GM19372 (cell line): ENCODE measurements around the gene LAMC3.
"Not testable (repeated sequence)": the region's sequence is repeated elsewhere in the genome, so short reads cannot be mapped to it uniquely, and the experiment has no call there.

Source experiments
- ATAC-seq: cut with Tn5 transposase; IDR thresholded peaks from one replicate; pipeline ENCODE4 v1.9.1; 2021; ENCODE audit warnings: mild to moderate bottlenecking, low read depth, moderate library complexity; ENCODE audit not compliant: unreplicated experiment

LAMC3 gene

GRCh38 chr9:131092548-131093440 is 83.8 kb downstream of the LAMC3 start:
- no peak for ATAC-seq

- ATAC-seq, result no peak
These were observed 85.0 kb downstream of the LAMC3 start for GRCh38 chr9:131094015-131094414.

GRCh38 chr9:131094622-131095021 is 85.6 kb downstream of the LAMC3 start:
- ATAC-seq, result no peak

DNA sequence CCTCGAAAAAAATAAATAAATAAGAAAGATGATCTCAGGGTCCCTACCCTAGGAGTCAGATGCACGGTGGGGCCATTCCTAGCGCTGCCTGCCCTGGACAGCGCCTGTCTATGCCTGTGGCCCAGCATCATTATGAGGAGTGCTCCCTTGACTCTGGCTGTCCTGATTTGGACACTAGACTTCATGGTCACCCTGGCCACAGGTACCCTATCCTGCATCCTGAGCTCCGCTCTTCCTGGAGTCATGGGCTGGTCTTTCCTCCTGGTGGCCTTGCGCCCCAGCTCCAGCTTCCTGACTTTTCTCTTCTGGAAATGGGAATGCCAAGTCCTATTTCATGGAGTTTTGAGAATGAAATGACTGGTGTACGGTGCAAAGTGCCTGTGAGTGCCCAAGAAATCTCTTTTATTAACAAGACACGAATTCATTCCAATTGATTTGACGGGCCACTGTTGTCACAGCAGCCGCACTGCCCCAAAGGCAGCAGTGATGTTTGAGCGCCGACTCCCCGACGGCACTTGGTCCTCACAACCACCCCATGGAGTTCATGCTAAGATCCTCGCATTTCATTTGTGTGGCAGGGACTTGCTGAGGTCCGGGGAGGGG is 86.8 kb downstream of the LAMC3 start:
- ATAC-seq, result no peak

- no peak for ATAC-seq
These were observed 87.5 kb downstream of the LAMC3 start, which contains the start of gene AIF1L for GRCh38 chr9:131096269-131097125. Gene AIF1L (plus strand): TSS chr9:131096531. CDS start chr9:131096630, 99 bp downstream.

- ATAC-seq, result no peak
These were observed 88.4 kb downstream of the LAMC3 start for GRCh38 chr9:131097126-131097947.

DNA sequence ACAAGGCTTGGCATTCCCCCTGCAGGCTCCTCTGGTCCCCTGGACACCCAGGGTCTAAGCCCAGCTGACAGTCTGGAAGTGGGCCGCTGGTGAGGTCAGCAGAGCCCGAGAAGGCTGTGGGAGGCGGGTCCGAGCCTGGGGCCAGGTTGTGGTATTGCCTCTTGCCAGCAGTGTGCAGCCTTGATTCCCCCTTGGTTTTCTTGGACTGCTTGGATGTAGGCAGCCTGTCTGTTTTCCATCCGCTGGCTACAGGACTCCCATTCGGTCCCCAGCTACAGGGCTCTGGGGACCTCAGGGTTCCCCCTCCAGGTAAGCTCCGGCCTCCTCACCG is 88.9 kb downstream of the LAMC3 start:
- no peak for ATAC-seq

DNA sequence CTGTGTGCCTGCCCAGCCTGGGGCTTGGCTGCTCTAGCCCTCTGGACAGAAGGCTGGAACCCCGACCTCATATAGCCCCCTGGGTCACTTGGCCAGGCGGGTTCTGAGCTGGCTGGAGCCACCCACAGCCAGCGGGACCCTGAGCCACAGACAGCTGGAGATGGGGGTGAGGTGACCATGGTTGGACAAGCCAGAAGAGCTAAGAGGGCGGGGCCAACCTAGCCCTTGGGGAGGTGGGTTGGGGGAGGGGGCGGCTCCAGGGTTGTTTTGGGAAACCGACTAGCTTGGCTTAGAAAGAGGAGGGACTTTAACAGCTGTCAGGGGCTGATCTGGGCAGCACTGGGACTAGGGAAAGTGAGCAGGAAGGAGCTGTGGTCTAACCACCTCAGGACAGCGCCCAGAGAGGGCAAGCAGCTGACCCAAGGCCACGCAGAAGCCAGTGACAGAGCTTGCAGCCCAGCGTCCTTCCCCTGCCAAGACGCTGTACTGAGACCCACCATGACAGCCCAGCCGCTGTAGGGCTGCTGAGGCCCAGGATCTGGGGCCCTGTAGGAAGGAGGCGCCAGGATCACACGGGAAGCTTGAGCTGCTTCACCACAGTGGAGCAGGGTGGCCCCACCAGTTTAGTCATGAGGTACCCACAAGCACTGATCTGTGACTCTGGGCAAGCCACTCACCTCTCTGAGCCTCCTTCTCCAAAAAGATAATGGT is 89.6 kb downstream of the LAMC3 start:
- ATAC-seq, result no peak

DNA sequence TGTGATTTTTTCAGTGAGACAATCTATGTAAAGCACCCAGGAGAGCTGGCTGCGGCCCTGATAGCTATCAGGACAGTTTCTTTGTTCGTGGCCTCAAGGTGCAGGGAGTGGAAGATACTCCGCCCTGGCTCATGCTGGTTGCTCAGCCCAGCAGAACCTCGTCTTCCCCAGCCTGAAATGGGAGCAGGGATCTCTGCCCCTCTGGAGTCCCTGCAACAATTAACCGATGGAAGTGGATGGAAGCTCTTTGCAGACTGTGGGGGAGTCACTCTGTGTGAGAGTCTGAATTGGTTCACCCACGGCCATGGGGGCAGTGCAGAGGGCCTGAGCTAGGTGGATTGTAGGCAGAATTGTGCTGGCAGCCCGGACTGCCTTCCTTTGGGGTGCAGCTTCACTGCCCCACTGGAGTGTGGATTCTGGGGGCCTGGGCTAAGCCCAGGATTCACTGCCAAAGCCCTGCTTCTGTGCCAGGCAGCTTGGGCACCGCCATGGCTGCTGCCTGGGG is 90.2 kb downstream of the LAMC3 start:
- no peak for ATAC-seq

GRCh38 chr9:131099845-131100244 is 90.9 kb downstream of the LAMC3 start:
- not testable (repeated sequence) for ATAC-seq

DNA sequence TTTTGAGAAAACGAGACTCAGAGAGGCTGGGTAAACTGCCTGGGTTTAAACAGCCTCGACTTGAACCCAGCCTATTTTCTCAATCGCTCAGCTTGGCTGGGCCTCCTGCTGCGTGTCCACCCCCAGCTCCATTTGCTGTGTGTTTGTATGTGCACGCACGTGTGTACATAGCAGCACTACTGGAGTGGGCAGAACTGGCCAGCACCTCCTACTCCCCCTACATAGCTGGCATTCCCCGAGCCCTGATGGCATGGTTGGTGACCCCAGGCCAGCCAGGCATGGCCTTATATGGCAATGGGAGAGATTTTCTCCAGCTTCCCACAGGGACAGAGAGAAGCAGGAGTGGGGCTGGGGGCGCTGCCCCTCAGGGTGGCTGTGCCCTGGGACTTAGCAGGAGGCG is 91.5 kb downstream of the LAMC3 start:
- no peak for ATAC-seq

DNA sequence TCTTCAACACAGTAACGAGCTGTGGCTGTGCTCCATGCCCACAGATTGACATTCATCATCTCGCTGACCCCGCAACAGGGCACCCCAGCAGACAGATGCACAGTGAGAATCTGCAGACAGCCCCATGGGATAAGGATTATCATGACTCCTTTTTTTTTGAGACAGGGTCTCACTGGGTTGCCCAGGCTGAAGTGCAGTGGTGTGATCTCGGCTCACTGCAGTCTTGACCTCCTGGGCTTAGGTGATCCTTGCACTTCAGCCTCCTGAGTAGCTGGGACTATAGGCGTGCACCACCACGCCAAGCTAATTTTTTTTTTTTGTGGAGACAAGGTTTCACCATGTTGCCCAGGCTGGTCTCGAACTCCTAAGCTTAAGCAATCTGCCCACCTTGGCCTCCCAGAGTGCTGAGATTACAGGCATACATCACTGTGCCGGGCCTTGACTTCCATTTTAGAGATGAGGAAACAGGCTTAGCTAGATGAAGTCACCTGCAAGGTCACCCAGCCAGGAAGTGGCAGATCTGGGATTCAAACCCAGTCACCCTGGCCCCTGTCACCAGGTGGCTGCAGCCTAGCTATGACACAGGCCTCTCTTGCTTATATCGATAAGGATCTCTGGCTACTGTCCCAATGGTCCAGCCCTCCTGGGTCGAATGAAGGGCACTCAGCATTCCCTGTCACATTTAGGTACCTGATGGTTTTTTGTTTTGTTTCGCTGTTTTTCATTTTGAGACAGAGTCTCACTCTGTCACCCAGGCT is 92.4 kb downstream of the LAMC3 start:
- ATAC-seq, result no peak

DNA sequence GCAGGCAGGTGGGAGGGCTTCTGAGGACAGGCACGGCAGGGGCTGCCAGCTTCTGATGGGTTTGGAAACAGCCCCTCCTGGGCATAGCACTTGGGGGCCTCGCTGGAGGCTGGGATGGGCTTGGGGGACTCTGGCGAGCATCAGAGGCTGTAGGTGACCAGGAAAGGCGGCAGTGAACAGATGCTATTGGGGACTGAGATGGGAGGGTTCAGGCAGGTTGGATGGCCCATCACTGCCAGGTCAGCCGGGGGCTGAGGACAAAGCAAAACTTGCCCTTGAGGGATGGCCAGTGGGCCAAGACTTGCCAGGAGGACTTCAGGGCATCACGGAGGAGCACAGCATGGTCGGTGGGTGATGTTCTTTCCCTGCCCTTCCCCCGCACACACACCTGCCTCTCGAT is 94.0 kb downstream of the LAMC3 start:
- no peak for ATAC-seq

DNA sequence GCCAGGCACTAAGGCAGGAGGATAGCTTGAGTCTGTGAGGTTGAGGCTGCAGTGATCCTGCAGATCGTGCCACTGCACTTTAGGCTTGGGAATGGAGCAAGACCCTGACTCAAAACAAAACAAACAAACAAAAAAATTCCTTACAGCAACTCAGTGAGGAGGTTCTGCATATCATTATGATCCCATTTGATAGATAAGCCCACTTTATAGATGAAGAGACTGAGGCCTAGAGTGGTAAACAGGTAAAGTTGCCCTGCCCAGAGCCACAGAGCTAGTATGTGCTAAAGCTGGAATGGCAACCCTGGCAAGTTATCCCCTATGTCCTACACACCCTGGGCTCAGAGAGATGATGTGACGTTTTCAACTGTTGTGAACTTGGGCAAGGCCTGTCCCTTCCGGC is 94.6 kb downstream of the LAMC3 start:
- no peak for ATAC-seq

GRCh38 chr9:131104016-131104740 is 95.2 kb downstream of the LAMC3 start:
- ATAC-seq, result no peak

- ATAC-seq, result no peak
These were observed 97.0 kb downstream of the LAMC3 start for GRCh38 chr9:131105952-131106351.

GRCh38 chr9:131107760-131108159 is 98.8 kb downstream of the LAMC3 start:
- no peak for ATAC-seq

GRCh38 chr9:131111186-131111853 is 102.3 kb downstream of the LAMC3 start:
- ATAC-seq, result no peak
